BJ (cell line): ENCODE results near the gene SLC9A5. TPM values are rescaled to one million over a fixed set of nuclear protein-coding genes. Genes with fewer than 3 reads are reported as not detected.
A peak's percentile ranks its signal among the peaks of the same experiment; 100 is the strongest.

ENCODE experiments used
- CTCF ChIA-PET: fragments of 350-600 bp; formaldehyde crosslinking; extraction: SDS; loops from one replicate; lab custom pipeline; 2021; ENCODE audit warnings: antibody characterized with exemption, inconsistent platforms; lab: Yijun Ruan, JAX
- POLR2A ChIA-PET: fragments of 300-600 bp; sonication (Branson Sonifier 250); formaldehyde crosslinking; extraction: SDS; loops from one replicate; lab custom pipeline; 2021; ENCODE audit warnings: antibody characterized with exemption; lab: Charles Lee
- DNase-seq: peaks from one replicate; pipeline ENCODE4 v3.0.0-alpha.2; 2011; ENCODE audit warnings: low read depth
- H3K27me3 ChIP-seq: 2 replicates; pipeline ENCODE4 v1.6.0; 2011; ENCODE audit warnings: low read length; ENCODE audit not compliant: control insufficient read depth, insufficient read depth
- H3K36me3 ChIP-seq: 2 replicates; pipeline ENCODE4 v1.5.1; 2011; ENCODE audit warnings: low read length; ENCODE audit not compliant: control insufficient read depth, insufficient read depth
- H3K4me3 ChIP-seq: 2 replicates; pipeline ENCODE4 v1.5.1; 2011; ENCODE audit warnings: low read depth, mild to moderate bottlenecking, control low read depth, low read length
- polyA plus RNA-seq: library from polyadenylated mRNA; depleted of rRNA; stranded (reverse); fragments of >200 nt; gene quantifications from 2 replicates; pipeline ENCODE4 v1.2.3, GENCODE V29; 2011
- TF ChIP-seq, protein P1 (sequence below): IDR thresholded peaks from 2 replicates; pipeline ENCODE4 v1.5.1; 2011; ENCODE audit warnings: low read depth, mild to moderate bottlenecking, control low read depth, inconsistent platforms, low read length, moderate library complexity; ENCODE audit not compliant: insufficient read depth

The SLC9A5 gene
- polyA plus RNA-seq, 1 experiment, result 2.6 TPM

DNA sequence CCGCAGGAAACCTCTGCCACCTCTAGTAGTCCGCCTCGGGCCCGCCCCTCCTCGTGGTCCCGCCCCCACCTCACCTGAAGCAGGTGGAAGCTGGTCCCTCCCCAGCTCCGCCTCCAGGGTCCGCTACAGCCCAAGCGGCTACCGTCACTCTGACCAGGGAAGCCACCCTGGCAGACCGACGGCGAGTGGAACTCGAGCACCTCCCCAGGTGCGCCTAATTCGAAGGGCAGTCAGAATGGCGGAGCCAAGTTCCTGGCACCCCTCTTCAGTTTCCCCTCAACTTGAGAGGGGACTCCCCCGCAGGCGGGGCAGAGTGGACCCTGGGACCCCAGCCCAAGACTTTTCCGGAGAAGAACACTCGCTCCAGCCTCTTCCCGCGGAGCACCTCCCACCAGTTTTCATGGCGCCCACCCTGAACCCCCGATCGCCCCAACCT lies 2.0 kb upstream of the SLC9A5 start:
- TF ChIP-seq, protein P1, sequence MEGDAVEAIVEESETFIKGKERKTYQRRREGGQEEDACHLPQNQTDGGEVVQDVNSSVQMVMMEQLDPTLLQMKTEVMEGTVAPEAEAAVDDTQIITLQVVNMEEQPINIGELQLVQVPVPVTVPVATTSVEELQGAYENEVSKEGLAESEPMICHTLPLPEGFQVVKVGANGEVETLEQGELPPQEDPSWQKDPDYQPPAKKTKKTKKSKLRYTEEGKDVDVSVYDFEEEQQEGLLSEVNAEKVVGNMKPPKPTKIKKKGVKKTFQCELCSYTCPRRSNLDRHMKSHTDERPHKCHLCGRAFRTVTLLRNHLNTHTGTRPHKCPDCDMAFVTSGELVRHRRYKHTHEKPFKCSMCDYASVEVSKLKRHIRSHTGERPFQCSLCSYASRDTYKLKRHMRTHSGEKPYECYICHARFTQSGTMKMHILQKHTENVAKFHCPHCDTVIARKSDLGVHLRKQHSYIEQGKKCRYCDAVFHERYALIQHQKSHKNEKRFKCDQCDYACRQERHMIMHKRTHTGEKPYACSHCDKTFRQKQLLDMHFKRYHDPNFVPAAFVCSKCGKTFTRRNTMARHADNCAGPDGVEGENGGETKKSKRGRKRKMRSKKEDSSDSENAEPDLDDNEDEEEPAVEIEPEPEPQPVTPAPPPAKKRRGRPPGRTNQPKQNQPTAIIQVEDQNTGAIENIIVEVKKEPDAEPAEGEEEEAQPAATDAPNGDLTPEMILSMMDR, result no peak
- POLR2A ChIA-PET, result no interaction called here
- Histone ChIP-seq H3K27me3 (no peaks in the 10 kb centered on the region), H3K36me3 (no peaks in the 10 kb centered on the region), H3K4me3 (peak overlapping the region; percentile 83)
- DNase-seq, result no peak
- CTCF ChIA-PET, result interaction anchor here (1.0 to 4.8 kb wide), 8 partner anchors 11 to 218 kb away, joined by 3 to 24 read pairs (median 4); no protein-coding TSS in a partner anchor

DNA sequence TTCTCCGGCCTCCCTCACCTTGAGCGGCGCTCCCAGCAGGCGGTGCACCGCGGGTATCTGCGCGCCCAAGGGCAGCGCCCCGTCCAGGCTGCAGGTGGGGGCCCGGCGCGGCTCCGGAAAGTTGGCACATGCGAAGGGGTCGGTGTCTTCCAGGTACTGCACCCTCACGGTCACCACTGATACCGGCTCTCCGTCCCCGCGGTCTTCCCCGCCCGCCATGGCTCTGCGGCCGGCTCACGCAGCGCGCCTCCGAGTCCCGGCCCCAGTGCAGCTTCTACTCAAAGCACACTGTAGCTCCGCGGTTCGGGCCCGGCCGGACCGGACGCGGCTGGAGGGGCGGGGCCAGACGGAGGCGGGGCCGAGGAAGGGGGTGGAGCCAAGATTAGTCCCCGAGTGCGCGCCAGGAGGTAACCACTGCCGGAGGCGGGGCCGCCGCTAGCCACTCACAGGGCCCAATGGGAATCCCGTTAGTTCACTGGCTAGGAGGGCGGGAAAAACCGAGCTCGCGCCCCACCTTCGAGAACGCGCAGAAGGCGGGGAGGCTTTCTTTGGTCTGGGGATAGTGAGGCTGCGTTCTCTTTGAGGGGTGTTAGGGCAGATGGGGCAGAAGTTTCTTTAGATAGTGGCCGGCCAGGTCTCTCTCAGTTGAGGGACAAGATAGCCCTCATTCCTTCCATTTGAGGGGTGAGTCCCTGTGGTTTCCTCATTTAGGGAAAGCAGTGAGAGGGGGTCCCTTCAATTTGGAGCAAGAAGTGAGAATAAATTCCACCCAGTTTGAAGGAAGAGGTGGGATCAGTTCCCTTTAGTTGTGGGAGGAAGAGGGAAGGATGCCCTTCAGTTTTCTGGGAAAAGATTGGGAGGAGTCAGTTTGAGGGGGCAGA lies 1.3 kb upstream of the SLC9A5 start, which contains the start of gene FHOD1:
TSS of gene FHOD1 (minus strand) at position 290 of the 881 bp plus-strand sequence. CDS start at position 219, 71 bp downstream.
- ChIA-PET CTCF (interaction anchor here (1.0 to 4.8 kb wide), 8 partner anchors 11 to 269 kb away, joined by 3 to 24 read pairs (median 4); partner anchors contain the start of gene TMEM208), POLR2A (interaction anchor here (0.6 kb wide), 1 partner anchor 77 kb away, joined by 3 read pairs; the partner anchor contains the start of gene NOL3)
- H3K36me3 ChIP-seq, result no peaks in the 10 kb centered on the region
- DNase-seq, result peak; percentile 70
- H3K27me3 ChIP-seq, result no peaks in the 10 kb centered on the region
- H3K4me3 ChIP-seq, result peak within 1 kb of the TSS; percentile 83
- TF ChIP-seq, protein P1, result no peak

DNA sequence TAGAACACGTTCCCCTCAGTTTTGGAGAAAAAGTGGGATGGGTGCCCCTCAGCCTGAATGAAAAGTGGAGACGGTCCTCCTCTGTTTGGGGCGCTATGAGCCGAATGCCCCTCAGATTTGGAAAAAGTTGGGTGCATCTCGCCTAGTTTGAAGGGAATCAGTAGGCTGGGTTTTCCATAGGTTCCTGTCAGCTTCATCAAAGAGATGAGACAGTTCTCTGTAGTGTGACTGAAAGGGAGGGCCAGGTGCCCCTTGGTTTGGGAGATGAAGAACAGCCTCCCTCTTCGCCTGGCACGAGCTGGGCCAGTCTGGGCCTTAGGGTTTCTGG lies 742 bp upstream of the SLC9A5 start:
- H3K36me3 ChIP-seq, result peaks cover 3% of the 10 kb centered on the region
- H3K4me3 ChIP-seq, result peak overlapping the region; percentile 52
- DNase-seq, result no peak
- POLR2A ChIA-PET, result interaction anchor here (0.6 kb wide), 2 partner anchors 78 to 149 kb away, joined by 3 to 4 read pairs; partner anchors contain the start of gene NOL3
- CTCF ChIA-PET, result interaction anchor here (1.0 to 4.8 kb wide), 5 partner anchors 10 to 268 kb away, joined by 3 to 24 read pairs (median 4); partner anchors contain the start of gene TMEM208
- TF ChIP-seq, protein P1, result no peak
- H3K27me3 ChIP-seq, result no peaks in the 10 kb centered on the region

DNA sequence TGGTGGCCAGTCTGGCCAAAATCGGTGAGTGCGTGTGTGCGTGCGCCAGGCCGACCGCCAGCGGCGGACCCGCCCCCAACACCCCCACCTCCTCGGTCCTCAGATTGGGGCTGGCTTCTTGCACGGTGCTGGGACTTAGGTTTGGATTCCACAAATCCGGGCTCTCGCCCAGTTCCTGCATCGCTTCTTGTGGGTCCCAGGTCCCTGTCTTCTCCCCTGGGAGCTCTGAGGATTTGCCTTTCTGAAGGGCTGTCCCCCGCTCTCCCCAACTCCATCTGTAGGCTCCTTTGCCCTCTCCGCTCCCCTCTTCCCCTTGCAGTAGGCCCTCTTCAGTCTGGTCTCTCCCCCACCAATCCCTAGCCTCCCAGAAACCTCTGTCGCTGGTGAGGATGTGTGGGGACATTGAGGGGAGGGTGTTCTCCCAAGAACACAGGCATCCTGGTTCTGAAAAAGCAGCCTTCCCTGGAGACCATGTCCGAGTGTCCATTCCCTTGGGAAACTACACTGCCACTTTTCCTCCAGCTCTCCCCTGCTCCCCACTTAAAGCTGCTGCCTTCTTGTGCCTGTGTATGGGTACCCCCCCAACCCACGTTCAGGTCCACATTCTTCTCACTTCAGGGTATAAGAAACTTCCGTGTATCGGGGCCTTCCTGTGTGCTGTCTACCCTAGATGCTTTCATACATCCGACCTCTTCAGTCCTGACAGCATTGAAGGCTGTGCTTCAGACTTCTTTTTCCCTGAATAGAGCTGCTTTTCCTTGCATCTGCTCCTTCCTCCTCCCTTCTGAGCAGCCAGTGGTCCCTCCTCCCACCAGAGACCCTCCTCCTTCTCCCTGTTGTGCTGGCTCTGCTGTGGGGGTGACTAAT lies 632 bp downstream of the SLC9A5 start:
- POLR2A ChIA-PET, result no interaction called here
- Histone ChIP-seq H3K36me3 (peaks cover 3% of the 10 kb centered on the region), H3K4me3 (peak overlapping the region; percentile 52), H3K27me3 (no peaks in the 10 kb centered on the region)
- CTCF ChIA-PET, result interaction anchor here (0.6 to 4.8 kb wide), 9 partner anchors 8 to 216 kb away, joined by 3 to 24 read pairs (median 3); no protein-coding TSS in a partner anchor
- TF ChIP-seq, protein P1, result no peak
- no peak for DNase-seq
